ENCODE measurements around the gene CBL. TPM values are rescaled to one million over a fixed set of nuclear protein-coding genes. Genes with fewer than 3 reads are reported as not detected.

CBL gene
- total RNA-seq, 1 experiment from 2014 or later, result 56.4 TPM

- Histone ChIP-seq H4K91ac (ENCODE audit: insufficient read length, low read depth, low read length) (no peak overlapping the region), H3K27ac (ENCODE audit: insufficient read length, low read depth, low read length) (no peak overlapping the region), H3K4me1 (ENCODE audit: insufficient read depth, low read length) (no peaks in the 10 kb centered on the region), H3K23ac (ENCODE audit: insufficient read length, low read depth, low read length) (no peak overlapping the region), H3T11ph (ENCODE audit: low read length) (no peak overlapping the region), H3K9me3 (ENCODE audit: control insufficient read depth, low read depth, low read length) (no peaks in the 10 kb centered on the region), H4K20me1 (ENCODE audit: control insufficient read depth, insufficient read depth, insufficient read length) (no peaks in the 10 kb centered on the region), H3K27me3 (ENCODE audit: insufficient read depth, low read length) (no peaks in the 10 kb centered on the region), H3K56ac (ENCODE audit: insufficient read length, low read depth, low read length) (no peak overlapping the region), H2AFZ (ENCODE audit: low read length) (no peak overlapping the region), H3K14ac (ENCODE audit: insufficient read depth, low read length) (no peak overlapping the region), H3K79me1 (ENCODE audit: insufficient read depth, low read depth, low read length, poor library complexity, severe bottlenecking) (no peaks in the 10 kb centered on the region), H2BK15ac (ENCODE audit: low read depth, low read length) (no peak overlapping the region), H3K23me2 (ENCODE audit: insufficient read length, low read depth, low read length, poor library complexity, severe bottlenecking) (no peaks in the 10 kb centered on the region), H4K5ac (ENCODE audit: insufficient read length, low read depth, low read length) (no peak overlapping the region), H4K8ac (replicated peaks; ENCODE audit: insufficient read length, low read depth, low read length) (no peak overlapping the region), H3K18ac (ENCODE audit: insufficient read length, low read depth, low read length) (no peak overlapping the region), H3K4me2 (ENCODE audit: insufficient read depth, insufficient read length, low read length) (no peak overlapping the region), H2BK12ac (ENCODE audit: insufficient read length, low read depth, low read length) (no peak overlapping the region), H2BK5ac (ENCODE audit: insufficient read length, low read length) (no peak overlapping the region), H2BK20ac (ENCODE audit: low read depth, low read length, poor library complexity, severe bottlenecking) (no peak overlapping the region), H2AK5ac (ENCODE audit: insufficient read length, low read length) (no peak overlapping the region), H3K4ac (ENCODE audit: low read depth, low read length) (no peak overlapping the region), H3K9ac (ENCODE audit: extremely low read depth, insufficient read length, low read length) (no peak overlapping the region), H2BK120ac (ENCODE audit: low read depth, low read length, poor library complexity, severe bottlenecking) (no peak overlapping the region), H3K79me2 (ENCODE audit: insufficient read depth, low read length) (no peaks in the 10 kb centered on the region)
- DNase-seq, result no peak
- no peak overlapping the region for H3K4me3 Mint-ChIP-seq
- H3K9me3 Mint-ChIP-seq, result no peaks in the 10 kb centered on the region
- H3K27me3 Mint-ChIP-seq (ENCODE audit: low read depth), result peaks cover 25% of the 10 kb centered on the region
- TF ChIP-seq CTCF (conservative IDR thresholded peaks at IDR 0.05), result no peak
- H3K27ac Mint-ChIP-seq, result no peak overlapping the region
- H3K4me1 Mint-ChIP-seq, result peaks cover 13 to 20% of the 10 kb centered on the region in 2 experiments
- WGBS (ENCODE audit: extremely low coverage, insufficient read length, low lambda C conversion rate), result no CpG with 5 or more reads among the region's 3 CpGs
- H3K36me3 Mint-ChIP-seq (ENCODE audit: insufficient read depth in 1 of 3, low read depth in 3 of 3), result no peaks in the 10 kb centered on the region
Measured at GRCh38 chr11:119157063-119157462, 49.1 kb upstream of the CBL start.

All from H9 (cell line).